Heart left ventricle (tissue), 13 donors: Measurements from ENCODE around the gene RAB36.

ENCODE experiments used
- POLR2A ChIP-seq, 2 donors: fragments of 450-650 bp; IDR thresholded peaks; one replicate each; pipeline ENCODE4 v1.6.1; 2017; ENCODE audit warnings: antibody characterized with exemption in 2 of 2, mild to moderate bottlenecking in 2 of 2, moderate library complexity in 2 of 2
- TF ChIP-seq, protein P1 (sequence below), 12 donors: fragments of 200-600 bp; sonication (generic) in 4 of 12; IDR thresholded peaks; one replicate each; pipeline versions ENCODE4 v1.5.0 to v1.8.0; 2018 to 2022; ENCODE audit warnings: antibody characterized with exemption in 12 of 12, mild to moderate bottlenecking in 5 of 12
- donor health status: ischemic (EF 13 %, LVEDD 7.1; RV severe dilation, severe dysfunction).
- donor health status: DM: no; HTN: yes; CAD: no.
- donor health status: DM: no; HTN: no; CAD: no.
- donor health status: ischemic (EF 25% LVEDD 6.9; RV normal size, moderate dysfunction).
- donor health status: ischemic (EF 25% LVEDD 5.7; RV mildly dilated, moderate dysfunction).
- donor health status: ischemic (EF 35%, LVEDD 5.7; RV mildly dilated, moderate dysfunction).
- donor health status: nonischemic (EF 11% LVEDD 7.7; RV severe dilation, severe dysfunction).
- donor health status: DM: yes; HTN: yes; CAD: no.
- donor health status: PGD.
- donor health status: ischemic (EF 29% LVEDD 5.4; RV normal size, mild dysfunction).
- donor health status: nonischemic (EF 23%, LVEDD 6.1; RV moderate dilation, normal function).

DNA sequence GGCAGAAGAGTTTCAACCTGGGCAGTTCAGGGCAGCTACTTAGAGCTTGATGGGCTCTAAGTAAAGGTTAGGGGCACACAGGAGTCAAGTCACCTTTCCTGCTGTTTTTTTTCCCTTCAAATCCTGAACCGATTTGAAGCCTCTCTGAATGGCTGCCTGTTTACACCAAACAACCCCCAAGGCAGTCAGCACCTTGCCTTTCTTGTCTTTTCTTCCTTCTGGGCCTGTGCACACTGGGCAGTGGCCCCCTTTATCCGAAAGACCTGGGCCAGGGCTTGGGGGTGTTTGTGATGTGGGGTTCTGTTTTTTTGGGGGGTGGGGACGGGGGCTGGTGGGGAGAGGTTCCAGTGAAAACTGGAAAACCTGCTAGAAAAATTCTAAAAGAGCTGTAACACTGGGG lies 7.8 kb upstream of the RAB36 start:
- TF ChIP-seq, protein P1, sequence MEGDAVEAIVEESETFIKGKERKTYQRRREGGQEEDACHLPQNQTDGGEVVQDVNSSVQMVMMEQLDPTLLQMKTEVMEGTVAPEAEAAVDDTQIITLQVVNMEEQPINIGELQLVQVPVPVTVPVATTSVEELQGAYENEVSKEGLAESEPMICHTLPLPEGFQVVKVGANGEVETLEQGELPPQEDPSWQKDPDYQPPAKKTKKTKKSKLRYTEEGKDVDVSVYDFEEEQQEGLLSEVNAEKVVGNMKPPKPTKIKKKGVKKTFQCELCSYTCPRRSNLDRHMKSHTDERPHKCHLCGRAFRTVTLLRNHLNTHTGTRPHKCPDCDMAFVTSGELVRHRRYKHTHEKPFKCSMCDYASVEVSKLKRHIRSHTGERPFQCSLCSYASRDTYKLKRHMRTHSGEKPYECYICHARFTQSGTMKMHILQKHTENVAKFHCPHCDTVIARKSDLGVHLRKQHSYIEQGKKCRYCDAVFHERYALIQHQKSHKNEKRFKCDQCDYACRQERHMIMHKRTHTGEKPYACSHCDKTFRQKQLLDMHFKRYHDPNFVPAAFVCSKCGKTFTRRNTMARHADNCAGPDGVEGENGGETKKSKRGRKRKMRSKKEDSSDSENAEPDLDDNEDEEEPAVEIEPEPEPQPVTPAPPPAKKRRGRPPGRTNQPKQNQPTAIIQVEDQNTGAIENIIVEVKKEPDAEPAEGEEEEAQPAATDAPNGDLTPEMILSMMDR (IDR thresholded peaks at IDR 0.05): no peak
- no peak for TF ChIP-seq POLR2A (IDR thresholded peaks at IDR 0.05)
